Mesendoderm (in vitro differentiated cells): ENCODE measurements around the gene PTPRD.
"Not testable (repeated sequence)": the region's sequence is repeated elsewhere in the genome, so short reads cannot be mapped to it uniquely, and the experiment has no call there.

Experiments used
- DNase-seq: peaks from one replicate; pipeline ENCODE4 v3.0.0; 2013
- H2AK5ac ChIP-seq: 2 replicates; pipeline ENCODE4 v1.6.1; 2013; ENCODE audit warnings: low read length, inconsistent platforms
- H2BK120ac ChIP-seq: 2 replicates; pipeline ENCODE4 v1.6.1; 2013; ENCODE audit warnings: low read depth, mild to moderate bottlenecking, low read length, moderate library complexity, mixed read lengths
- H2BK15ac ChIP-seq: replicated peaks from 2 replicates; pipeline ENCODE4 v1.6.1; 2013; ENCODE audit warnings: low read depth, mild to moderate bottlenecking, moderate library complexity
- H2BK5ac ChIP-seq: 2 replicates; pipeline ENCODE4 v1.6.1; 2013; ENCODE audit warnings: low read length, inconsistent platforms
- H3K18ac ChIP-seq: 2 replicates; pipeline ENCODE4 v1.6.1; 2013; ENCODE audit warnings: mild to moderate bottlenecking, low read length, mixed read lengths
- H3K23ac ChIP-seq: one replicate; pipeline ENCODE4 v1.6.1; 2013; ENCODE audit warnings: low read length
- H3K27ac ChIP-seq: 2 replicates; pipeline ENCODE4 v1.5.1; 2013; ENCODE audit warnings: low read depth, mild to moderate bottlenecking, inconsistent platforms, low read length, moderate library complexity
- H3K27me3 ChIP-seq: 2 replicates; pipeline ENCODE4 v1.6.1; 2013; ENCODE audit warnings: low read length, control low read depth, mild to moderate bottlenecking, inconsistent platforms; ENCODE audit not compliant: insufficient read depth, poor library complexity
- H3K36me3 ChIP-seq: 2 replicates; pipeline ENCODE4 v1.6.1; 2013; ENCODE audit warnings: low read length, inconsistent platforms; ENCODE audit not compliant: control insufficient read depth, insufficient read depth
- H3K4ac ChIP-seq: one replicate; pipeline ENCODE4 v1.6.1; 2013; ENCODE audit warnings: low read depth, mild to moderate bottlenecking, low read length, moderate library complexity
- H3K4me1 ChIP-seq: 2 replicates; pipeline ENCODE4 v1.6.1; 2013; ENCODE audit warnings: low read depth, low read length, inconsistent platforms; ENCODE audit not compliant: control insufficient read depth
- H3K4me2 ChIP-seq: 2 replicates; pipeline ENCODE4 v1.6.1; 2013; ENCODE audit warnings: low read length
- H3K4me3 ChIP-seq: 2 replicates; pipeline ENCODE4 v1.5.1; 2013; ENCODE audit warnings: mild to moderate bottlenecking, low read length
- H3K56ac ChIP-seq: one replicate; pipeline ENCODE4 v1.6.1; 2013; ENCODE audit warnings: low read length
- H3K79me1 ChIP-seq: 2 replicates; pipeline ENCODE4 v1.6.1; 2013; ENCODE audit warnings: low read length, inconsistent platforms
- H3K79me2 ChIP-seq: 2 replicates; pipeline ENCODE4 v1.6.1; 2013; ENCODE audit warnings: mild to moderate bottlenecking, low read length; ENCODE audit not compliant: control insufficient read depth, insufficient read depth
- H3K9ac ChIP-seq: 2 replicates; pipeline ENCODE4 v1.6.1; 2013; ENCODE audit warnings: low read length, inconsistent platforms
- H4K5ac ChIP-seq: one replicate; pipeline ENCODE4 v1.6.1; 2013; ENCODE audit warnings: low read length
- H4K8ac ChIP-seq: one replicate; pipeline ENCODE4 v1.6.1; 2013; ENCODE audit warnings: low read depth, mild to moderate bottlenecking, control low read depth, low read length, moderate library complexity
- WGBS: extraction: QIAGEN DNeasy Blood & Tissue Kit; methylation state at CpG from one replicate; pipeline ENCODE4 v1.1.7; 2013; ENCODE audit warnings: low lambda C conversion rate, missing lambda C conversion rate; ENCODE audit not compliant: insufficient coverage; ENCODE audit errors: extremely low coverage; 5-methylcytosine and 5-hydroxymethylcytosine counted together

Gene PTPRD

DNA sequence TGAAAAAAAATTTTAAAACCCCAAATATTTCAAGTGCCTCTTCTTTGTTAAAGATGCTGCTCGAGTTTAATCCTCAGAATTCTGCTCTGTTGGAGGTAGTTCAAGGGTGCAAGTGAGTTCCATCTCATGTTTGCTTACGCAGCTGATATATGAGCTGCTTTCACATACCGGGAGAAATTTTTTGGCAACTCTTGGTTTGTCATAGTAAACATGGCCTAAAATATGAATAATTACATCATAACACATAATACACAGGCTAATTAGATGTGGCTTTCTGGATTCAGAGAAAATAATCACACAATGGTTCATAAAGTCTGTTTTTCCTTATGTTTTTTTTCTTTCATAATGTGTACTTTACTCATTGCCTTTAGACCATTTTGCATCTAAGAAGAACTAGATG, 1134.1 kb downstream of the PTPRD start:
- H3K18ac ChIP-seq: no peak overlapping the region
- H3K4me3 ChIP-seq: no peak overlapping the region
- H3K4me2 ChIP-seq: no peak overlapping the region
- no peak overlapping the region for H2BK120ac ChIP-seq
- no peaks in the 10 kb centered on the region for H3K79me1 ChIP-seq
- H3K56ac ChIP-seq: no peak overlapping the region
- no peaks in the 10 kb centered on the region for H3K36me3 ChIP-seq
- H3K27ac ChIP-seq: no peak overlapping the region
- no peak overlapping the region for H4K8ac ChIP-seq
- no CpG with 5 or more reads among the region's 3 CpGs for WGBS
- H2BK15ac ChIP-seq: no peak overlapping the region
- no peak overlapping the region for H2BK5ac ChIP-seq
- H3K27me3 ChIP-seq: no peaks in the 10 kb centered on the region
- no peak for DNase-seq
- H4K5ac ChIP-seq: no peak overlapping the region
- H3K79me2 ChIP-seq: no peaks in the 10 kb centered on the region
- H3K4me1 ChIP-seq: no peaks in the 10 kb centered on the region
- no peak overlapping the region for H3K4ac ChIP-seq
- no peak overlapping the region for H3K9ac ChIP-seq
- no peak overlapping the region for H3K23ac ChIP-seq
- H2AK5ac ChIP-seq: no peak overlapping the region

DNA sequence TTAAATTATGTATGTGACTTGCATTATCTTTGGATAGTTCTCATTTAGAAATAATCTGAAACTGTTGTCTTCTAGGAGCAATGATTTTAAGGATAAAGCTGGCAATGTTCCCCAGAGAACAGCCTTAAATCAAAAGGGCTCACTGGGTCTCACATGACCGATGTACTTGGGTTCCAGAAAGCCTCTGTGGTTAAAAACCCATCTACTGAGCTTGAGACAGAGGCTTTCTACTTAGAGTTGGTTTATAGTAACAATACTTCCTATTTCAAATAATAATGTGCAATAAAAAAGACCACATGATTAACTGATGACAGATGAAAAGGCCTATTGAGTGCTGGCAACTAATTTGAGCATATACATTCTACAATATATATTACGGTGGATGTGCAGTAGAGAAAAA, 1143.5 kb downstream of the PTPRD start:
- WGBS: no CpG with 5 or more reads among the region's 2 CpGs

DNA sequence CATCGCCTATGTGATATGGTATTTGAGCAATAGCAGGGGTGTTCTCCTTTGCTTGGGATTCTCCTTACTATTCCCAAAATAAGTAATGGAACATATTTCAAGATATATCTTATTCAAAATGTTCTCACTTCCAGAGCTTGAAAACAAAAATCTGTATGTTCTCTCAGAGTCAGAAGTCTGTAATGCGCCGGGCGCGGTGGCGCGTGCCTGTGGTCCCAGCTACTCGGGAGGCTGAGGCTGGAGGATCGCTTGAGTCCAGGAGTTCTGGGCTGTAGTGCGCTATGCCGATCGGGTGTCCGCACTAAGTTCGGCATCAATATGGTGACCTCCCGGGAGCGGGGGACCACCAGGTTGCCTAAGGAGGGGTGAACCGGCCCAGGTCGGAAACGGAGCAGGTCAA, 1170.9 kb downstream of the PTPRD start:
- not testable (repeated sequence) for H4K5ac ChIP-seq, H3K4me1 ChIP-seq, H2BK5ac ChIP-seq, H3K9ac ChIP-seq, H3K56ac ChIP-seq, H3K79me2 ChIP-seq, H3K79me1 ChIP-seq, H2AK5ac ChIP-seq, H3K4me3 ChIP-seq, H3K27ac ChIP-seq, H3K4ac ChIP-seq, H3K27me3 ChIP-seq, H3K4me2 ChIP-seq, DNase-seq, H2BK120ac ChIP-seq, H3K23ac ChIP-seq, H3K18ac ChIP-seq, H2BK15ac ChIP-seq, H4K8ac ChIP-seq, H3K36me3 ChIP-seq
- WGBS: no CpG with 5 or more reads among the region's 19 CpGs

More for the DNA sequence above, 1143.5 kb downstream of the PTPRD start:
- Histone ChIP-seq H4K5ac (no peak overlapping the region), H3K4ac (no peak overlapping the region), H2BK15ac (no peak overlapping the region), H3K27me3 (no peaks in the 10 kb centered on the region), H3K9ac (no peak overlapping the region), H3K36me3 (no peaks in the 10 kb centered on the region), H3K4me1 (no peaks in the 10 kb centered on the region), H3K27ac (no peak overlapping the region), H3K79me2 (no peaks in the 10 kb centered on the region), H4K8ac (no peak overlapping the region), H3K23ac (no peak overlapping the region), H3K4me3 (no peak overlapping the region), H2BK5ac (no peak overlapping the region), H3K56ac (no peak overlapping the region), H2BK120ac (no peak overlapping the region), H2AK5ac (no peak overlapping the region), H3K4me2 (no peak overlapping the region), H3K79me1 (no peaks in the 10 kb centered on the region), H3K18ac (no peak overlapping the region)
- no peak for DNase-seq

DNA sequence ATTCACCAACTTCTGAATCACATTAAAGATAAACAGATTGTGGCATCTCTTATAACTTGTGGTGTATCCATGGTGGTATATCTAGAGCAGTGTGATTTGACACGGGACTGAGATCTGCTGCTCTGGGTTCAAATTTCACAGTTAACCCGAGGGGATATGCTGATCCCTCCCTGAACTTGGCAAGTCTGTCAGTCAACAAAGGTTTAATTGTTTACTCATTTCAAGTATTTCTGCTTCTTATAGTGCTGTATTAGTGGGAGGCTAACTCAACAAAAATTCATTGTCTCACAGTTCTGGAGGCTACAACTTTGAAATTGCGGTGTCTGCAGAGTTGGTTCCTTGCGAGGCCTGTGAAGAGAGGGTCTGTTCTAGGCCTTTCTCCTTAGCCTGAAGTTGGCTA, 1175.2 kb downstream of the PTPRD start:
- no peak for DNase-seq
- WGBS: no CpG with 5 or more reads among the region's 4 CpGs

DNA sequence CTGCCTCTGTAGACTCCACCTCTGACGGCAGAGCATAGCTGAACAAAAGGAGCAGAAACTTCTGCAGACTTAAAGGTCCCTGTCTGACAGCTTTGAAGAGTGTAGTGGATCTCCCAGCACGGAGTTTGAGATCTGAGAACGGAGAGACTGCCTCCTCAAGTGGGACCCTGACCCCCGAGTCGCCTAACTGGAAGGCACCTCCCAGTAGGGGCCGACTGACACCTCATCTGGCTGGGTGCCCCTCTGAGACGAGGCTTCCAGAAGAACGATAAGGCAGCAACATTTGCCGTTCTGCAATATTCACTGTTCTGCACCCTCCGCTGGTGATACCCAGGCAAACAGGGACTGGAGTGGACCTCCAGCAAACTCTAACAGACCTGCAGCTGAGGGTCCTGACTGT, 1186.3 kb downstream of the PTPRD start:
- not testable (repeated sequence) for H3K36me3 ChIP-seq, H3K4me2 ChIP-seq, H2BK120ac ChIP-seq, H3K9ac ChIP-seq, H2BK15ac ChIP-seq, H3K4ac ChIP-seq, H3K18ac ChIP-seq, H3K56ac ChIP-seq, H3K79me1 ChIP-seq, H2BK5ac ChIP-seq, H3K4me1 ChIP-seq, H3K27me3 ChIP-seq, DNase-seq, H2AK5ac ChIP-seq, H3K27ac ChIP-seq, H3K79me2 ChIP-seq, H4K5ac ChIP-seq, H3K4me3 ChIP-seq, H4K8ac ChIP-seq, H3K23ac ChIP-seq
- WGBS: no CpG with 5 or more reads among the region's 10 CpGs

More for the DNA sequence above, 1175.2 kb downstream of the PTPRD start:
- H3K79me2 ChIP-seq: no peaks in the 10 kb centered on the region
- no peaks in the 10 kb centered on the region for H3K4me1 ChIP-seq
- no peak overlapping the region for H2BK120ac ChIP-seq
- no peak overlapping the region for H3K56ac ChIP-seq
- no peak overlapping the region for H2BK5ac ChIP-seq
- H3K4me2 ChIP-seq: no peak overlapping the region
- H2AK5ac ChIP-seq: no peak overlapping the region
- H3K79me1 ChIP-seq: no peaks in the 10 kb centered on the region
- no peak overlapping the region for H3K18ac ChIP-seq
- H3K9ac ChIP-seq: no peak overlapping the region
- H3K4ac ChIP-seq: no peak overlapping the region
- no peak overlapping the region for H3K4me3 ChIP-seq
- H3K27ac ChIP-seq: no peak overlapping the region
- H4K8ac ChIP-seq: no peak overlapping the region
- no peaks in the 10 kb centered on the region for H3K36me3 ChIP-seq
- no peak overlapping the region for H2BK15ac ChIP-seq
- no peak overlapping the region for H3K23ac ChIP-seq
- H3K27me3 ChIP-seq: no peaks in the 10 kb centered on the region
- H4K5ac ChIP-seq: no peak overlapping the region

DNA sequence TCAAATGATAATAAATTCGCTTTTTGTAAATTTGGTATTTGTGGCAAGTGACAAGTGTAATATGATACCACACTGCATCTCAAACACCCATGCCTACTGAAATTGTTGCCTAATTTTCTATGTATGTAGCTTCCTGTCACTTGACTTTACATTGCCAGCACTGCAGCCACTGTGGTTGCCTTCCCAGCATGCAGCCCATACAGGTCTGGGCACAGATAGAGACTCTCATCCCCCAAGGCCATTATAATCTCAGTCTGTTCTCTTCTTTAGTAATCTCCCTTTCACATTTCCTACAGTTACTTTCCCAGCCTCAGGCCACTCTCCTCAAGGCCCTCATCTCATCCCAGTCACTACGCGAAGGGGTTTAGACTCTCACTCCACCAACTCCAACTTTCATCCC, 1200.6 kb downstream of the PTPRD start:
- H4K5ac ChIP-seq: no peak overlapping the region
- H3K36me3 ChIP-seq: no peaks in the 10 kb centered on the region
- no peak overlapping the region for H3K56ac ChIP-seq
- H3K27me3 ChIP-seq: no peaks in the 10 kb centered on the region
- H3K4me2 ChIP-seq: no peak overlapping the region
- no peak overlapping the region for H3K4me3 ChIP-seq
- H3K79me1 ChIP-seq: no peaks in the 10 kb centered on the region
- no peaks in the 10 kb centered on the region for H3K4me1 ChIP-seq
- peak; percentile 66 for DNase-seq
- H2BK120ac ChIP-seq: no peak overlapping the region
- no peak overlapping the region for H2BK5ac ChIP-seq
- H3K4ac ChIP-seq: no peak overlapping the region
- no peak overlapping the region for H3K23ac ChIP-seq
- no peak overlapping the region for H4K8ac ChIP-seq
- no peaks in the 10 kb centered on the region for H3K79me2 ChIP-seq
- no peak overlapping the region for H3K27ac ChIP-seq
- WGBS: no CpG with 5 or more reads among the region's 3 CpGs
- no peak overlapping the region for H3K9ac ChIP-seq
- H2AK5ac ChIP-seq: no peak overlapping the region
- no peak overlapping the region for H3K18ac ChIP-seq
- no peak overlapping the region for H2BK15ac ChIP-seq
